ENCODE results near the gene CAMK4. TPM values are rescaled to one million over a fixed set of nuclear protein-coding genes. Genes with fewer than 3 reads are reported as not detected.

The CAMK4 gene
- total RNA-seq, 1 donor from 2014 or later: 71.8 TPM

DNA sequence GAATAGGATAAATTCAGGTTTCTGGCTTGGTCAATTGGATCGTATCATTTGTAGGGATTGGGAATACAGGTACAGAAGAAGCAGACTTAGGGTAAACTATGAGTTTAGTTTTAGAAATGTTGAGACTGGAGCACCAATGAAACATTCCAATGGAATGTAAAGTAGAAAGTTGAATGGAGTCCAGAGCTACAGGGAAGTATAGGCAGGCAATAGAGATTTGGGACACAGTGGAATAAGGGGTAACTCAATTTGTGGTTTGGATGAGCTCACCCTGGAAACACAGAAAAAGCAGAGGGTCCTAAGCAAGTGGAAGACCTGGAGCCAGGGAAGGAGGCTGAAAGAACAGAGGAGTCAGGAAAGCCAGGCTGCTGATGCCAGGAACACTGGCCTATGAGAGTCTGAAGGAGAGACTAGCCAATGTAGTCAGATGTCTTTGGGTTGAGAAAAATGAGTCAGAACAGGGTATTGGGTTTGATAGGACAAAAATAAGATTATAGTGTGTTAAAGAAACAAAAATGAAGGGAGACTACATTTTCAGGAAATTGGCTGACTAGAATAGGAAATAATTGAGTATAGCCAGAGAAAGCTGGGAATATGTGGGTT lies 215.4 kb downstream of the CAMK4 start:
- Mint-ChIP-seq H3K36me3 (ENCODE audit: low read depth) (peaks cover 22% of the 10 kb centered on the region), H3K27ac (no peak overlapping the region), H3K4me1 (ENCODE audit: low read depth) (no peaks in the 10 kb centered on the region), H3K9me3 (no peaks in the 10 kb centered on the region), H3K4me3 (ENCODE audit: low read depth) (no peak overlapping the region), H3K27me3 (ENCODE audit: low read depth) (no peaks in the 10 kb centered on the region)
- intact Hi-C loops (cut with micrococcal nuclease): no loop called here
- DNase-seq (ENCODE audit: low spot score): no peak

DNA sequence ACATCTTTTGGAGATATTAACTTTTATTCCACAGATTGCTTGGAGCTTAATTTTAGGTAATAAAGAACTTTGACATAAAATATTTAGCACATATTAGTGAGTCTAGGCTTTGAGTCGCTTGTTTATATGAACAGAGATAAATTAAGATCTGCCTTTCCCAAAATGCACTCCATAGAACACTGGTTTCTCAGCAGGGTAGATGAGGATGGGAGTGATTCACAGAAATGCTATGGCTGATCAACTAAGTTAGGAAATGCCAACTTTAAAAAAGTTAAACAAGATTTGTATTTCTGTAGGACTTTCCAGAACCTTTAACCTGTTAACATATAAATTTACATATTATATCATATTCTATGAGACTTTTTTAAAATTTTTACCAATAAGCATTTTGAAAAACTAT lies 222.9 kb downstream of the CAMK4 start:
- intact Hi-C loops (cut with micrococcal nuclease): no loop called here
- Mint-ChIP-seq H3K27ac (no peak overlapping the region), H3K4me3 (ENCODE audit: low read depth) (no peak overlapping the region), H3K9me3 (no peaks in the 10 kb centered on the region), H3K27me3 (ENCODE audit: low read depth) (no peaks in the 10 kb centered on the region), H3K4me1 (ENCODE audit: low read depth) (peaks cover 5% of the 10 kb centered on the region), H3K36me3 (ENCODE audit: low read depth) (peaks cover 62% of the 10 kb centered on the region)
- no peak for DNase-seq (ENCODE audit: low spot score)

DNA sequence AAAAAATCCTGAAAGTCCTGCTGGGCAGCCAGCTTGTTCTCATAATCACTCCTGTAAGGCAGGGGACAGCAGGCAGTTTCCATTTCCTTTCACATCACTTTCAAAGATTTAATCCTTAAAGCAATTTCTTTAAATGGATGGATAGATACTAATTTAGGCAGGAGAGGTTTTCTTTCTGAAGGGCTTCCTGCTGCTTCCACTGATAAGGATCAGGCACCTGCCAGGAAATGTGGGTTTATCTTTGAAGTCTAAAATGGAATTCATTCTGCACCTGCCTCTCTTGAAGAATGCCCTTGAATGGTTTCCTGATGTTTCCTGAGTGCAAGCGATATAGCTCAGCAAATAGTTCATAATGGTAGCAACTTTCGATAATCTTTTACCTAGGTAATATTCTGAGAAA lies 223.6 kb downstream of the CAMK4 start:
- H3K27me3 Mint-ChIP-seq (ENCODE audit: low read depth): no peaks in the 10 kb centered on the region
- H3K27ac Mint-ChIP-seq: no peak overlapping the region
- H3K4me3 Mint-ChIP-seq (ENCODE audit: low read depth): no peak overlapping the region
- intact Hi-C loops (cut with micrococcal nuclease): no loop called here
- H3K36me3 Mint-ChIP-seq (ENCODE audit: low read depth): peaks cover 67% of the 10 kb centered on the region
- H3K9me3 Mint-ChIP-seq: no peaks in the 10 kb centered on the region
- DNase-seq (ENCODE audit: low spot score): no peak
- H3K4me1 Mint-ChIP-seq (ENCODE audit: low read depth): peaks cover 5% of the 10 kb centered on the region

DNA sequence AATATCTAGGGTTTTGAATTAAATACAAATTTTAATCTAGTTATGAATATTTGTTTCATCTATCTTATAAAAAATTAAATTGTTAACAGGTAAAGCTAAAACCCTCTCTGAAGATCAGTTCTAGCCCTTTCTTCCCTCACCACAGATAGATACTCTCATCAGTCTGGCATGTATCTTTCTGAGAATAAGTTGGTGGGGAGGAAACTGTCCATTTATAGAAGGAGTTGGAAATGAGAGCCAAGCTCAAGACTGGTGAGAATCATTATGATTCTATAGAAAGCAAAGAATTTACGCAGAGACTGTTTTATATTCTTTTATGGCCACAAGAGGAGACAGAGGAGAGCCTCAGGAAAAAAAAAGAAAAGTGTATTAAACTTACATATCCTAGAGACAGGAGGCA lies 229.1 kb downstream of the CAMK4 start:
- Mint-ChIP-seq H3K9me3 (no peaks in the 10 kb centered on the region), H3K27me3 (ENCODE audit: low read depth) (no peaks in the 10 kb centered on the region), H3K4me3 (ENCODE audit: low read depth) (no peak overlapping the region), H3K4me1 (ENCODE audit: low read depth) (no peaks in the 10 kb centered on the region), H3K27ac (no peak overlapping the region), H3K36me3 (ENCODE audit: low read depth) (peaks cover 44% of the 10 kb centered on the region)
- no peak for DNase-seq (ENCODE audit: low spot score)
- intact Hi-C loops (cut with micrococcal nuclease): no loop called here

DNA sequence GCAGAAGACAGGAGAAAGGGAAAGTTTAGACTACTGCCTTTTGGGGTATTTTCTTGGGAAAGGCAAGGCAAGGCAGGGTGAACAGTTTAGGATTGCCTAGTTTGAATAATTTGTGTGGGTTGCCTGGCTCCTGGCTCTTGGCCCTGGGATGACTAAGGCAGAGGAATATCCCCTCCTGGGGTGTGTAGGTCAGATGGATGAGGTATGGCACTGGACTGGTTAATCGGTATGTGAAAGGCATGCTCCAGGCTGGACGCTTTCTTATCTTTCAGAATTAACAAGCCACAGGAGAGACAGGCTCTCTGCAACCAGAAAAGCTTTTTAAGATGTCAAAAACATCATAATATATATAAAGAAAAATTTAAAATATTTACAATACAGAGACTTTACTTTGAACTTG lies 229.6 kb downstream of the CAMK4 start:
- H3K4me3 Mint-ChIP-seq (ENCODE audit: low read depth): no peak overlapping the region
- DNase-seq (ENCODE audit: low spot score): no peak
- peaks cover 44% of the 10 kb centered on the region for H3K36me3 Mint-ChIP-seq (ENCODE audit: low read depth)
- no peaks in the 10 kb centered on the region for H3K27me3 Mint-ChIP-seq (ENCODE audit: low read depth)
- intact Hi-C loops (cut with micrococcal nuclease): no loop called here
- H3K27ac Mint-ChIP-seq: no peak overlapping the region
- no peaks in the 10 kb centered on the region for H3K9me3 Mint-ChIP-seq
- H3K4me1 Mint-ChIP-seq (ENCODE audit: low read depth): no peaks in the 10 kb centered on the region

DNA sequence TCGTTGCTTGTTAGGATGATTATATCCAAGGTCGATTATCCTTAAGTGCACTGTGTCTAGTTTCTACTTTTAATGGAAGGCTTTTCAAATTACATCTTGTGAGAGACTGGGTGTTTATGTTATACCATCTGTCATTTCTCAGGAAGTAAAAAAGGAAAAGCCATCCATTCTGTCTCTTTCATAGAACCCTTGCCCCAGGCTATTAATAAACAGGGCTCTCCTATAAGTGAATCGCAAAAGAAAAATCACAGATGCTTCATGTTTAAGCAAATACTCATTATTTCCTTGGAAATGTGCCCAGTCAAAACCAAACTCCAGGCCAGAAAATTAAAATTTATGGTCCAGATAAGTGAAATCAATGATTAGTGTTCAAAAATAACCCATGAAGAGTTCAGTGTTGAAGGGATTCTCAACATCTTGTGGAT lies 230.0 kb downstream of the CAMK4 start:
- H3K27ac Mint-ChIP-seq: no peak overlapping the region
- peaks cover 47% of the 10 kb centered on the region for H3K36me3 Mint-ChIP-seq (ENCODE audit: low read depth)
- intact Hi-C loops (cut with micrococcal nuclease): no loop called here
- no peaks in the 10 kb centered on the region for H3K4me1 Mint-ChIP-seq (ENCODE audit: low read depth)
- DNase-seq (ENCODE audit: low spot score): no peak
- no peaks in the 10 kb centered on the region for H3K27me3 Mint-ChIP-seq (ENCODE audit: low read depth)
- H3K9me3 Mint-ChIP-seq: no peaks in the 10 kb centered on the region
- no peak overlapping the region for H3K4me3 Mint-ChIP-seq (ENCODE audit: low read depth)

DNA sequence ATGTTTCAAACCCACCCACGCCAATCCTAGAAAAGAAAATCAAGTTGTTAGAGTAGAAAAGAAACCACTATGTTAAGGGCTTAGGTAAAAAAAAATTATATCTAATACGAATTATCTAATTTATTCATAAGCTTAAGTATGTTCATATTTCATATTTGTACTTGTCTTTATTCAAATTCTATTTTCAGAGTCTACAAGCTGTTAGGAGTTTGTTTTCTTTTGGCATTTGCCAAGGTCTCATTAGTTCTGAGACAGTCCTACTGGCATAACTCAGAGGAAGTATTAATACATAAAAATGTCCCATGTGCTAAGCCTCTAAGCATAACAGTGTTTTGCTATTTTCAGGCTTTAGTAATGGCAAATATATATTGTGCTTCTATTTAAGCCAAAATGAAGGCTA lies 230.6 kb downstream of the CAMK4 start:
- Mint-ChIP-seq H3K9me3 (no peaks in the 10 kb centered on the region), H3K27me3 (ENCODE audit: low read depth) (no peaks in the 10 kb centered on the region), H3K4me1 (ENCODE audit: low read depth) (peaks cover 2% of the 10 kb centered on the region), H3K36me3 (ENCODE audit: low read depth) (peaks cover 42% of the 10 kb centered on the region), H3K27ac (no peak overlapping the region), H3K4me3 (ENCODE audit: low read depth) (no peak overlapping the region)
- DNase-seq (ENCODE audit: low spot score): no peak
- intact Hi-C loops (cut with micrococcal nuclease): no loop called here

DNA sequence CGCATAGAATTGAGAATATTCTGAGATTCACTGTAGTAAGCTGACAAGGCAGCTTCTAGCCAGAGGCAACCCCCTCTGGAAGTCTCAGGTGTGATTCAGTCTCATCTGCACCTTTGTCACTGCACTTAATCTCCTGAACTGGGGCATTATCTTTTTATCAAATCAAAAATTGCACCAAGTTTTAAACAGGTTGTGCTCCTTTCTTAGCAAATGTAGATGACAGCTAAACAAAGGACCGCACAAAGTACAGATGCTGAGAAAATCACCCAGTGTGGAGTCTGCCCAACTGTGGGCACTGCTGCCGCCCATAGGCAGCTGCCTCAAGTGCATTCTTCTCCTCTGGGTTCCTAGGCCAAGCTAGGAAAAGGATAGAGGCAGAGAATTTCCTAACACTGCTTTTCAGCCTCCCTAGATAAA lies 237.1 kb downstream of the CAMK4 start:
- no peak overlapping the region for H3K4me3 Mint-ChIP-seq (ENCODE audit: low read depth)
- H3K27ac Mint-ChIP-seq: no peak overlapping the region
- no peak for DNase-seq (ENCODE audit: low spot score)
- H3K27me3 Mint-ChIP-seq (ENCODE audit: low read depth): no peaks in the 10 kb centered on the region
- peaks cover 18% of the 10 kb centered on the region for H3K9me3 Mint-ChIP-seq
- peaks cover 9% of the 10 kb centered on the region for H3K4me1 Mint-ChIP-seq (ENCODE audit: low read depth)
- peaks cover 60% of the 10 kb centered on the region for H3K36me3 Mint-ChIP-seq (ENCODE audit: low read depth)
- intact Hi-C loops (cut with micrococcal nuclease): no loop called here

DNA sequence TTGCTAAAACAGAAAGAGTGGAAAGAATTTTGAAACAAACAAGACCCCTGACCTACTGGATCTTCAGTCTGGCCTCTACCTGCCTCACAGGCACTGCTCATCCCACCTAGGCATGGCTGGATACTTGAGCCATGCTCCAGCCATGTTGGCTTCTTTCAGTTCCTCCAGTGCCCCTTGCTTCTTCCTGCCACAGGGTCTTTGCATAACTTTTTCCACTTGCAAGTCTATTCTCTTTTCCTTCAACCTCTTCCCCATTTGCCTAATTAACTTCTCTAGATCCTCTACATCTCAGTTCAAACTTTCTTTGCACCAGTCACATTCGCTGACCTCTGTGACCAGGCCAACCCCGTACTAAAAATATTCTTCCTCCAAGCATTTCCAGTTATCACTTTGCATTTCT lies 237.8 kb downstream of the CAMK4 start:
- Mint-ChIP-seq H3K27ac (no peak overlapping the region), H3K4me1 (ENCODE audit: low read depth) (peaks cover 9% of the 10 kb centered on the region), H3K4me3 (ENCODE audit: low read depth) (no peak overlapping the region), H3K27me3 (ENCODE audit: low read depth) (no peaks in the 10 kb centered on the region), H3K9me3 (peaks cover 23% of the 10 kb centered on the region), H3K36me3 (ENCODE audit: low read depth) (peaks cover 66% of the 10 kb centered on the region)
- no peak for DNase-seq (ENCODE audit: low spot score)
- intact Hi-C loops (cut with micrococcal nuclease): no loop called here

DNA sequence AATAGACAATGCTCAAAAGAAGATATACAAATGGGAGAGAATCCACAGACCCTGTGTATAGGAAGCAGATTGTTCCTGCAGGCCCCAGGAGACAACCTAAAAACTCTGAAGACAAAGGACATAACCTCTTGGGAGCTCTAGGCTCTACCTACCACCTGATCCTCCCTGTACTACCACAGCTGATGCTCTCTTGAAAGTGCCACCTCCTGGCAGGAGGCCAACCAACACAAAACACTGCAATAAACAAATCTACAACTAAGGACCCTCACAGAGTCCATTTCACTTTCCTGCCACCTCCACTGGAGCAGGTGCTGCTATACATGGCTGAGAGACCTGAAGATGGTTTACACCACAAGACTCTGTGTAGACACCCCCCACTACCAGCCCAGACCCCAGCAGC lies 239.1 kb downstream of the CAMK4 start:
- no peaks in the 10 kb centered on the region for H3K27me3 Mint-ChIP-seq (ENCODE audit: low read depth)
- intact Hi-C loops (cut with micrococcal nuclease): no loop called here

DNA sequence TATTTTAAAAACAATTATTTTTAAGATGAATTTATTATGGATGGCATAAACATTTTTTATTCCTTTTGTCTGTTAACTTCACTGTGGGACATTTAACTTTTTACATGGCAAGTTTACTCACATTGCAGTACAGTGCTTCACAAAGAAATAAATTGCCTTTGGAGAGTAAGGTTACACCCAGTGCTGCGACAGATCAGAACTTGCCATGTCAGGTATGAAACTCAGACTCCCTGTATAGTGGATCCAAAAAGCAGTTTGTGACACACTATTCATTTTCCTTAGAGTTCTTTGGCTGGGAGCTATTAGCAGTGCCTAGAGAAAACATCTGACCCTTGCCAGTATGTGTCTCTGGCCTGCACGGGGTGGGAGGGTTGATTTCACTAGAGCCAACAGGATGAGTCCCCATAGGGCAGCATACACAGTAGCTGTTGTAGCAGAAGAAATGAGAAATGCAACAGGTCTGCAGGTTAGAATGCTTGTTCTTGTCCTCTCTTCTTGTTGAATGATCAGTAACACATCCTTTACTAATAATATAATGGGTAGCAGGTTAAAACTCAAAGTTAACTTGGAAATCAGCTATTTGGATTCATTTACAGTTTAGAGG lies 245.2 kb downstream of the CAMK4 start:
- Mint-ChIP-seq H3K4me3 (ENCODE audit: low read depth) (no peak overlapping the region), H3K27ac (no peak overlapping the region), H3K9me3 (peaks cover 21% of the 10 kb centered on the region), H3K36me3 (ENCODE audit: low read depth) (peaks cover 58% of the 10 kb centered on the region), H3K4me1 (ENCODE audit: low read depth) (peaks cover 2% of the 10 kb centered on the region), H3K27me3 (ENCODE audit: low read depth) (no peaks in the 10 kb centered on the region)
- intact Hi-C loops (cut with micrococcal nuclease): no loop called here
- no peak for DNase-seq (ENCODE audit: low spot score)

More for the DNA sequence above, 239.1 kb downstream of the CAMK4 start:
- Mint-ChIP-seq H3K9me3 (peaks cover 23% of the 10 kb centered on the region), H3K36me3 (ENCODE audit: low read depth) (peaks cover 66% of the 10 kb centered on the region), H3K4me3 (ENCODE audit: low read depth) (no peak overlapping the region), H3K27ac (no peak overlapping the region), H3K4me1 (ENCODE audit: low read depth) (peaks cover 9% of the 10 kb centered on the region)
- no peak for DNase-seq (ENCODE audit: low spot score)

DNA sequence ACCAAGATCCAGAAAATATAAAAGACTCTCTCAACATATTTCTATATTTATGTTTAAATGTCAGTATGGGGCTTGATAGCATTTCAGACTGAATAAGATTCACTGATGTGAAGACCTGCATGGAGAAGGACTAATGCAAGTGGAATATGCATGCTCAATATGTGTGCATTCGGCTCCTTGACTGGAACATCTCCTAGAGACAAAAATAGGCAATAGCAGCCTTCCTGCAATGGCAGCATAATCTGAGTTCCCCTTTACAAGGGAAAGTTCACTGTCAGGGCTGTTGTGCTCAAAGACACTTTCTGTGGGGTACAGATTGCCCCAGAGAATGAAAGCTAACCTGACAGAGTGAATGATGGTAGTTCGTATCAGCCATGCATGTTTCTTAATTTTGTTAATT lies 245.7 kb downstream of the CAMK4 start:
- H3K4me1 Mint-ChIP-seq (ENCODE audit: low read depth): peaks cover 2% of the 10 kb centered on the region
- H3K4me3 Mint-ChIP-seq (ENCODE audit: low read depth): no peak overlapping the region
- no peak overlapping the region for H3K27ac Mint-ChIP-seq
- H3K9me3 Mint-ChIP-seq: peaks cover 20% of the 10 kb centered on the region
- DNase-seq (ENCODE audit: low spot score): no peak
- no peaks in the 10 kb centered on the region for H3K27me3 Mint-ChIP-seq (ENCODE audit: low read depth)
- intact Hi-C loops (cut with micrococcal nuclease): no loop called here
- peaks cover 56% of the 10 kb centered on the region for H3K36me3 Mint-ChIP-seq (ENCODE audit: low read depth)

DNA sequence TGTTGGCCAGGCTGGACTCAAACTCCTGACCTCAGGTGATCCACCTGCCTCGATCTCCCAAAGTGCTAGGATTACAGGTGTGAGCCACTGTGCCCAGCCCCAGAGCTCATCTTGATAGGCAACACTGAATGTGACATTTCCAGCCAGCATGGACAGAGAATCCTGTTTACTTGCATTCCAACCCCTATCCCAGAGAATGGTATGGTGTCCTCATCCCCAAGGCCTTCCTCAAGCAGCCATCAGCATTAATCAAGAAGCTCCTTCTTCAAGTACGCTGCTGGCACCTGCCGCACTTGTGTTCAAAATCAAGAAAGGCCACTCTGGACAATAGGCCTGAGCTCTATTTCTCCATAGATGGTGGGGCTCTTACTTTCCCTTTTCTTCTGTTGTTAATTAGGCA lies 247.9 kb downstream of the CAMK4 start:
- peaks cover 4% of the 10 kb centered on the region for H3K9me3 Mint-ChIP-seq
- DNase-seq (ENCODE audit: low spot score): no peak
- intact Hi-C loops (cut with micrococcal nuclease): no loop called here
- H3K27ac Mint-ChIP-seq: no peak overlapping the region
- H3K4me3 Mint-ChIP-seq (ENCODE audit: low read depth): no peak overlapping the region
- H3K36me3 Mint-ChIP-seq (ENCODE audit: low read depth): peaks cover 50% of the 10 kb centered on the region
- no peaks in the 10 kb centered on the region for H3K27me3 Mint-ChIP-seq (ENCODE audit: low read depth)
- H3K4me1 Mint-ChIP-seq (ENCODE audit: low read depth): peaks cover 2% of the 10 kb centered on the region

Data from activated T-helper 2 cell treated with anti-CD3 and anti-CD28 coated beads, Interferon-gamma antibody, Interleukin-2, Interleukin-4, amounts not matched to agents 10 μg/mL and 5 μg/mL and 100 μg/mL, durations not matched to agents 14 hours and 24 hours and 36 hours (primary cell).